ENCODE data around the gene APOA1.

Gene APOA1

DNA sequence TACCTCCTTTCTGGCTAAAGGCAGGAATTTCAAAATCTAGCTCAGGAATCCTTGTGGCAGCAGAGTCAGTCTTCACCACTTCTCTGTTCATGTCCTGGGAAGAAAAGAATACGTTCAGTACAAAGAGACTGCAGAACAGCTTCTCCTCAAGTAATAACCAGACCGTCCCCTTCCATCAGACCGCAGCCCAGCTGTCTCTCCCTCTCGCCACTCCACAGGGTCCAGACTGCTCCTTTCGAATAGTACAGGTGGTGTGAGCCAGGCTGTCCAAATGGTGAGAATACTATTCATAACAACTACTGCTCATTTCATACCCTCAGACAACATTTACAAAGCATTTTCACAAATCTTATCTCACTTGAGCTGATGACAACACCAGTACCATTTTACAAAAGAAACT is 50.5 kb downstream of the APOA1 start:
- DNase-seq, result no peak

DNA sequence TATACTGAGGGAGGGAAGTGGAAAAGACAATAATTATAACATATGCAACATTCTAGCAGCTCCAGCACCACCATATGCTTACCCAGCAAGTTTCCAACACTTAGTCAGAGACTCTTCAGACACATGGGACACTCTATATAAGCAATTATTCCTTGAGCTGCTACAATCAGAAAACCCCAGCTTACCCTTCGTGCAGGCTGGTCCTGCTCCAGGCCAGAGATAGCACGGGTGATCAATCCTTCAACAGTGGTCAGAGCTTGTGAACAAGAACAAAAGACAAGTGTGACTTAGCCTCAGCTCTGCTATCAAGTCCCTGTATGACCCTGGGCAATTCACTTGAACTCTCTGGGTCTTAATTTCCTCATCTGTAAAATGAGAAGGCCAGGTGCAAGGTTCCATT is 51.1 kb downstream of the APOA1 start:
- no peak for DNase-seq
